Amygdala (tissue), 56 donors: ENCODE measurements around the gene MAD2L1BP.
A peak's percentile ranks its signal among the peaks of the same experiment; 100 is the strongest.
"Not testable (repeated sequence)": the region's sequence is repeated elsewhere in the genome, so short reads cannot be mapped to it uniquely, and the experiment has no call there.

ENCODE experiments used
- DNase-seq, 56 donors: peaks; one replicate each; lab custom pipeline; 2025; lab: John Stamatoyannopoulos, UW

MAD2L1BP gene

GRCh38 chr6:43625393-43625992, 10.1 kb upstream of the MAD2L1BP start:
- DNase-seq: no peak

DNA sequence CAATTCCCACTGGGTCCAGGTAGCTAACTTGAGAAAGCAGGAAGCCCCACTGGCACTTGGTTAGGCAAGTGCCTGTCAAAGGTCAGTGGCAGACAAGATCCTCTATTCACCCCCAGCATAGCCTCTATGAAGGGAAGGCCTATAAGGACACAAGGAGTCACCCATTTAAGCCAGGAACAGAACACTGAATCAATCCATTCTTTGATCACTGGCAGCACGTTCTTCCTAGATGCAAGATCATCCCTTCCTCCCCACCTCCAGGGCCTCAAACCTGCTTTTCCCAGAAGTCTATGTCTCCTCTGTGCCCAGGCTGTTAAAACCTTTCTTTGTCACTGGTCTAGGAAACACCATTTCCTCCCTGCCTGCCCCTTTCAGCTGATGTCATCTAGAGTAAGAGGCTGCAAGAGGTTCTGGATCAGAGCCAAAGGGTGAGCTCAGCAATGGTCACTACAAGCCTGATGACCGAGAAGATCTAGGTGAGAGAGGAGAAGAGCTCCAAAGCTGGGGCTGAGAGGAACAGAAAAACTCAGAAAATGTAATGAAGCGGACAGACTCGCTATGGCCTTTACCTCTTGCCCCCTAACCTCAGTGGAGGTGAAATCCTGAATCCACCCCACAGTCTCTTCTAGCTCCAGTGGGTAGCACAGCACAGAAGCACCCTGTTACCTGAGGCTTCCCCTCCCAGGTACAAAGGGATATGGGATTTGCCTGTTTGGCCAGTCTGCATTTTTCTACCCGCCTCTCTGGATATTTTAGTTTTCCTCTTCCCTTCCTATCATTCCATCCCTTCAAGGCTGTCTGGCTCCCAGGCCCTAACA, 8.4 kb upstream of the MAD2L1BP start:
- DNase-seq: peak in 17 of 56 donors; percentile 3 to 74 (median 20)

DNA sequence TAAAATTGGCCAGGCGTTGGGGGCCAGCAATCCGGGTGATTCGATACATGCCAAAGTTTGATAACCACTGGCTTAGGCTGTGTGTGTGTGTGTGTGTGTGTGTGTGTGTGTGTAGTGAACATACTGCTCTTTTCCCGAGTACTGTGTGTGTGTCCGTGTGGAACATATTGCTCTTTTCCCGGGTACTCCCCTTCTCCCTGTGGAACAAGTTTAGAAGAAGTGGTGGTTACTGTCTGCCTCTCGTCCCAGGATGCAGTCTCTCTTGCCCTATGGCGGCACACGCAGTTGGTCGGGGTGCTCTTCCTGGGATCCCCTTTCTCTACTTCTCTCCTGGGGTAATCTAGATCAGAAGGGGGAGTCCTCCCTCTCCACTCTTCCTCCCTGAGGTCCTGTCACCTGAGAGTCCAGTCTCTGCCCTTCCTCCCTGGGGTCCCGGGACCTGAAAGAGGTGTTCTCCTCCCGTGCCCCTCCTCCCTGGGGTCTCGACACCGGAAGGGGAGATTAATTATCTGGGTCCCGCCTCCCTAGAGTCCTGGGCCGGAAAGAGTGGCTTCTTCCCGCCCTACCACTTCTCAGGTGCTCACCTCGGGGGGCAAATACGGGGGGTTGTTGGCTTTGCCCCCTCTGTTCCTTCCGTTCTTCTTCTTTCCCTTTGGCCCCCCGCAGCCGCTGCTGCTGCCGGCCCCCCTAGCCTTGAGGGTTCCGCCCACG, 7.1 kb upstream of the MAD2L1BP start:
- peak in 10 of 56 donors; percentile 20 to 57 (median 38) for DNase-seq

DNA sequence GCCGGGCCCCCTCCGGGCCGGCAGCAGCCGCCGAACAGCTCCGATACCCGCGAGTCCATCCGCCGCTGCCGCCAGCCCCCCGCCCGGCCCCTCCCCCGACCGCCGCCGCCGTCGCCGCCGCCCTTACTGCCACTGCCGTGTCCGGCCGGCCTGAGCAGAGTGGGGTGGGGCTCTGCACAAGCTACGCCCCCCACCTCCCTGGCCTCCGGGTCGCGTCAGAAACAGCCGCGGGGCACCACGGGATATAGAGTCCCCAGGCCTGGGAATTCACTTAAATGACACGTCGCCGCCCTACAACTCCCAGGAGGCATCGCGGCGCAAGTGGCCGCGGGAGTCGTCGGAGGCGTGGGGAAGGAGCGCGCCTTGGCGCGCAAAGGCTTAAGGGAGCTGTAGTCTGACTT, 6.5 kb upstream of the MAD2L1BP start, which contains the start of gene GTPBP2:
Gene GTPBP2 (minus strand): TSS at position 161 of the 401 bp plus-strand sequence. CDS start 102 bp downstream, at position 59.
- peak; percentile 50 to 100 (median 99) for DNase-seq

DNA sequence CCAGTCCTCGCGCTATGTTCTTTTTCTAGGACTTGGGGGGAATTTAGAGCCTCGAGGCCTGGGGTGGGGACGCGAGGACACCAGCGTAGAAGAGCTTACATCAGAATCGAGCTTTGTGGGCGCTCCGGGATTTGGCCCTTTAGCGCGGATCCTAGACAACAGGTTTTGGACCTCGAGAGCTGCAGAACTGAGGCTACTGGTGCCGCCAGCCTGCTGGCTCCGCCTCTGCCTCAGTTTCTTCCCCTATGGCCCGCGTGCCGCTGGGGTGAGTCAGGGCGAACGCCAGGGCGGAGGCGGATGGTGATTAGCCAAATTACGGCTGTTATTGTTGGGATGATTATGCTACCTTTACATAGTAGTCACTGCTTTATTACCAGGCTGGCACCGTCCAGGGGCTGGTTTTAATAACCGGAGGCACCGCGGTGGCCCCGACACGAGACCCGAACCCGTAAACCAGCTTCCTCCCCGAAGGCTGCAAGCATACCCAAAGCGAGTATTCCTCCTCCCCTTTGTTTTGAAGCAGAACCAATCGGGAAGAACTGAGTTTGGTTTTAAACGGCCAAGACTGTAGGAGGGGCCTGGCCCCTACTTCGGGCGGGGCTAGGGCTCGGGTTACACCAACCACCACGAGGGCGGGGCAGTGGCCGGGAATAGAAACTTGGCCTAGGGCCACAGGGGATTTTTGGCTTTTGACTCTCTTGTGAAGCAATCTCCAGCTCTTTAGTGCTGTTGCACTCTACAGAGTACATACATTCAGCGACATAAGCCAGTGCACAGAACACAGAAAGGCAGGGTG, 5.9 kb upstream of the MAD2L1BP start:
- peak in 55 of 56 donors; percentile 24 to 89 (median 75) for DNase-seq

- DNase-seq: no peak
Observed at GRCh38 chr6:43630980-43631619, 4.5 kb upstream of the MAD2L1BP start.

DNA sequence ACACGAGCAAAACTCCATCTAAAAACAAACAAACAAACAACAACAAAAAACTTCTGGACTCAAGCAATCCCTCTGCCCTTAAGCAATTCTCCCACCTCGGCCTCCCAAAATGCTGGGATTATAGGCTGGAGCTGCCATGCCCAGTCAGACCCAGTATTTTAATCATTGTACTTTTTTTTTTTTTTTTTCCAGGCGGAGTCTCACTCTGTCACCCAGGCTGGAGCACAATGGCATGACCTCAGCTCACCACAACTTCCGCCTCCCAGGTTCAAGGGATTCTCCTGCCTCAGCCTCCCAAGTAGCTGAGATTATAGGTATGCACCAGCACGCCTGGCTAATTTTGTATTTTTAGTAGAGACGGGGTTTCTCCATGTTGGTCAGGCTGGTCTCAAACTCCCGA, 2.6 kb upstream of the MAD2L1BP start:
- DNase-seq: not testable (repeated sequence)

- no peak for DNase-seq
Observed at GRCh38 chr6:43634702-43635303, 837 bp upstream of the MAD2L1BP start.

- peak in 1 of 56 donors; percentile 8 for DNase-seq
Observed at GRCh38 chr6:43636308-43636659, 644 bp downstream of the MAD2L1BP start.

DNA sequence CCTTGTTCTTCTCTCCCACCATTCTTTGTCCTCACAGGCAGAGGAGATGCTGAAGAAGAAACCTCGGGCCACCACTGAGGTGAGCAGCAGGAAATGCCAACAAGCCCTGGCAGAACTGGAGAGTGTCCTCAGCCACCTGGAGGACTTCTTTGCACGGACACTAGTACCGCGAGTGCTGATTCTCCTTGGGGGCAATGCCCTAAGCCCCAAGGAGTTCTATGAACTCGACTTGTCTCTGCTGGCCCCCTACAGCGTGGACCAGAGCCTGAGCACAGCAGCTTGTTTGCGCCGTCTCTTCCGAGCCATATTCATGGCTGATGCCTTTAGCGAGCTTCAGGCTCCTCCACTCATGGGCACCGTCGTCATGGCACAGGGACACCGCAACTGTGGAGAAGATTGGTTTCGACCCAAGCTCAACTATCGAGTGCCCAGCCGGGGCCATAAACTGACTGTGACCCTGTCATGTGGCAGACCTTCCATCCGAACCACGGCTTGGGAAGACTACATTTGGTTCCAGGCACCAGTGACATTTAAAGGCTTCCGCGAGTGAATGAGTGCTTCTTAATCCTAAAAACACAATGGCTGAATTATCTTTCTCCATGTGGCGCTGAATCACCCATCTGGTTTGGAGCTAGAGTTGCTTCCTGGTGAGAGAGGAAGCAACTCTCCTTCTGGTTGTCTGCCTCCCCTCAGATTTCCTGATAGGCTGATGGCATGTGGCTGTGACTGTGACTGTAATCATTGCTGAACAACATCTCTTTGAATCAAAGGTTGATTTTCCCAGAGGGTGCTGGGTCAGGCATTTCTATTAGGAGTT, 4.6 kb downstream of the MAD2L1BP start:
- DNase-seq: no peak

GRCh38 chr6:43644940-43645612, 9.4 kb downstream of the MAD2L1BP start, which contains the start of gene RSPH9:
Gene RSPH9, plus strand, starts transcription at chr6:43645036. Its CDS starts 63 bp downstream, at chr6:43645099.
- peak in 20 of 56 donors; percentile 8 to 73 (median 27) for DNase-seq

DNA sequence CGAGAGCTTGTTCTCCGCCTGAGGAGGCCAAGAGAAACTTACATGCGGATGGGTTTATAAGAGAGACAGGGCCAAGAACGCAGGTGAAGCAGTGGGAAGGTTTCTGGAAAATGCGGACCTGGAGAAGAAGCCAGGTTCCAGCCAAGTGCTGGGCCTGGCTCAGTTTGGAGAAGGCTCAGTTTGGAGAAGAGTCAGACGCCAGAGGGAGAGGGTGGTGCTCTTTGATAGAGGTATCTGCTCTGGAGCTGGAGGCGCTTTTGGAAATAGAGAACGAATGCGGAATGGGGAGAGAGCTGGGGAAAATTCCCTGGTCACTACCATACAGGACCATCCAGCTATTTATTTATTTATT, 9.9 kb downstream of the MAD2L1BP start:
- DNase-seq: no peak

GRCh38 chr6:43647613-43648012, 12.0 kb downstream of the MAD2L1BP start:
- DNase-seq: no peak

DNA sequence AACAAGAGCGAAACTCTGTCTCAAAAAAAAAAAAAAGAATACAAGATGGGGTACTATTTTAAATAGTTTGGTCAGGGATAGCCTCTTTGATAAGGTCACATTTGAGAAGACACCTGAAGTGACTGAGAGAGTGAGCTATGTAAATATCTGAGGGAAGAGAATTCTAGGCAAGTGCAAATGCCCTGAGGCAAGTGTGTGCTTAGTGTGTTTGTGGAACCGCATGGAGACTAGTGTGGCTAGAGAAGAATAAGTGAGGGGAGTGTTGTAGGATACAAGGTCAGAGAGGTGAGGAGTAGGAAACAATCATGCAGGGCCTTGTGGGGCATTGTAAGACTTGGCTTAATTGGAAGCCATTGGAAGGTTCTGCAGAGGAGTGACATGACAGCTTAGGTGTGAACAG, 12.6 kb downstream of the MAD2L1BP start:
- no peak for DNase-seq

GRCh38 chr6:43652822-43653221, 17.2 kb downstream of the MAD2L1BP start:
- DNase-seq: not testable (repeated sequence)

DNA sequence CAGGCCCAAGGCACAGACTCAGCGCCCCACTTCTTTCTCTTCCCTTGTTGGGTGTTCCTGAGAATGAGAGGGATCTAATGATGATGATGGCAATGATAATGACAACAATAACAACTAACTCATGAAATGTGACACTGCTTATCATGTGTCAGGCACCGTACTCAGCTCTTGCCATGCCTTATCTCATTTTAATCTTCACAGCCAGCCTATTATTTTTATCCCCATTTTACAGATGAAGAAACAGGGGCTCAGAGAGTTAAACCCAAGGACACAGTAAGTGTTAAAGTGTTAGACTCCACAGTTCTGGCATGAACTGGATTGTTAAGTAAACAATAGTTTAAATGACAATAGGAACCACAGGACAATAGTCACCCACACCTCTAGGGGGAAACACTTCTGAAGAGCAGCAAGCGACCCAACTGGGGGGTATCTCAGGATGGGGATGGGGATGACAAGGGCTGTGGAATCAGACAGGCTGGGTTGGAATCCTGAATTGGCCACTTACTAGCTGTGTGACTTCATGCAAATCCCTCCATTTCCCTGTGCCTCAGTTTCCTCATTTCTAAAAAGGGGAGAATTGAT, 21.7 kb downstream of the MAD2L1BP start:
- no peak for DNase-seq

- no peak for DNase-seq
Observed at GRCh38 chr6:43658161-43658560, 22.5 kb downstream of the MAD2L1BP start.

DNA sequence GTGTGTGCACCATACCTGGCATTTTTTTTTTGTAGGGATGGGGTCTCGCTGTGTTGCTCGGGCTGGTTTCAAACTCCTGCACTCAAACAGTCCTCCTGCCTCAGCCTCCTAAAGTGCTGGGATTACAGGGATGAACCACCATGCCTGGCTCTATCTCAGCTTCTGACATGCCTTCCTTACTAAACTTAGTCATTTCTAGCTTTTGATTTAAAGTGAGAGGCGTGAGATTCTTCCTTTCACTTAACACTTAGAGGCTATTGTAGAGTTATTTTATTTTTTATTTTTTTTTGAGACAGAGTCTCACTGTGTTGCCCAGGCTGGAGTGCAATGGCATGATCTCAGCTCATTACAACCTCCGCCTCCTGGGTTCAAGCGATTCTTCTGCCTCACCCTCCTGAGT, 27.3 kb downstream of the MAD2L1BP start:
- not testable (repeated sequence) for DNase-seq
